ENCODE data around the gene TBX1. TPM values are rescaled to one million over a fixed set of nuclear protein-coding genes. Genes with fewer than 3 reads are reported as not detected.

The TBX1 gene
- total and polyA plus RNA-seq, 5 donors from 2014 or later: not detected

DNA sequence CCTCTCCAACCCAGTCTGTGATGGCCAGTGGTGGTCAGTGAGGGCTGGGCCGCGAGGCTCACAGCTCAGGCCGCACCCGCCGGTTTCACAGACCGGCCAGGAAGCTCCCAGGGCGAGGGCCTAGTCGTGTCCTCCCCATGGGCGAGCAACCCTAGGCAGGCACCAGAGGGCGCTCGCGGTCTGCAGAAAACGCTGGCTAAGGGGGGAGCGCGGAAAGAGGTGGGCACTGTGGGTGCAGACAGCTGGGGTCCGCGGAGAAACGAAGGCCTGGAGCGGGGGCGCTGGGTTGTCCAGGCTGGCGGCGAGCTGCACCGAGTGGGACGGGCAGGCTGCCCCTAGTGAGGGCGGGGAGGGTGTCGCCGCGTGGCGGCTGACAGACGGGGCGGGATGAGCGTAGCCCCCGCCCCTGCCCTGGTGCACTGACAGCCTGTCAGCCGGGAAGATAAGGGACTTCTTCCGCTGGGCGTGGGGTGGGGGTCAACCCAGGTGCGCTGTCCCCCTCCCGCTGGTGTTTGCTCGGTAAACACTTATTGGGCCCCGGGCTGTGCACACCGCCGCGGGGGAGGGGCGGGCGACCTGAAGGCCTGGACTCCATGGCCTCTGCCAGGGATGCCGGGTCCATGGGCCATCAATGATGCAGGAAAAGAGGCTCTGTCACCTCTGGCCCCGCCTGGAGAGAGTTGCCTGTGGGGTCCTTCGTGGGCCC lies 29.8 kb upstream of the TBX1 start:
- H3K36me3 Mint-ChIP-seq: no peaks in the 10 kb centered on the region
- peak overlapping the region in 1 of 3 donors; percentile 51 for H3K27ac Mint-ChIP-seq
- H3K27ac ChIP-seq (ENCODE audit: insufficient read depth, low read length, poor library complexity, severe bottlenecking): no peak overlapping the region
- H3K4me1 ChIP-seq (ENCODE audit: control insufficient read depth, insufficient read depth, low read length, poor library complexity, severe bottlenecking): peaks cover 11% of the 10 kb centered on the region
- peaks cover 0 to 6% (median 1%) of the 10 kb centered on the region in 4 donors for H3K4me1 Mint-ChIP-seq
- H3K4me3 Mint-ChIP-seq: peak overlapping the region; percentile 52 to 89 (median 85)
- no peaks in the 10 kb centered on the region for H3K36me3 ChIP-seq (ENCODE audit: control insufficient read depth, insufficient read depth, low read length)
- peaks cover 8% of the 10 kb centered on the region for H3K27me3 Mint-ChIP-seq
- ATAC-seq (ENCODE audit: low read depth in 2 of 2): peak; percentile 71 to 86
- no peaks in the 10 kb centered on the region for H3K9me3 Mint-ChIP-seq
- no peaks in the 10 kb centered on the region for H3K27me3 ChIP-seq (ENCODE audit: control insufficient read depth, insufficient read depth, low read length)
- no peak overlapping the region for H3K4me3 ChIP-seq (ENCODE audit: low read depth, low read length)
- peak; percentile 72 to 81 (median 73) for DNase-seq
- no peaks in the 10 kb centered on the region for H3K9me3 ChIP-seq (ENCODE audit: control insufficient read depth in 2 of 2, low read length in 2 of 2)

DNA sequence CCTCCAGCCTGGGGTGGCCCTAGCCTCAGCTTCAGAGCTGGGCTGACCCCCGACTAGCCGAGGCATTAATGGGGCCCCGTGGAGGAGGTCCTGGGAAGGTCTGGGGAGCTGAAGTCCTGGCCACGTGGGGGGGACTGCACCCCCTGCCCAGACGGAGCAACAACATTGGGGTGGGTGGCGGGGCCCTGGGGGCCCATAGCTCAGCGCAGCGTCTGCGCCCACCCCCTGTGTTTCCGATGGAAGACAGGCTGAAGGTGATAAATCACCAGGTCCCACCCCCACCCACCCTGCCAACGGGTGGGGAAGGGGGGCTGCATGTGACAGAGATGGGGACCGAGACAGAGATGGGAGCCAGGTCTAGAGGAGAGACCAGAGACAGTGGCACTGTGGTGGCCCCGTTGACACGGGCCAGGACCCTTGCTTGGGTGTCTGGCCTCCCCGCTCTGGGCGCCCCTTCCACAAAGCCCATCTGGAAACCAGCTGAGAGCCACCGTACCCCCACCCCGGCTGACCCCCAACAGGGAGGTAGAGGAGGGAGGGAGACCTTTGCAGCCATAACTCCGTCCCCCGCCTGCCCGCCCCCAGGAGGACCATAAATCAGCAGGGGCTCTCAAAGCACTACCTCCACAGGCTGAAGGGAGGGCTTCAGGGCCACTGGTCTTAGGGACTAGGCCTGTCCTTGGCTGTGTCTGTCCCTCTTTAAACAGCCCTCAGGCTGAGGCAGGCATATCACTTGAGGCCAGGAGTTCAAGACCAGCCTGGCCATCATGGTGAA lies 29.0 kb upstream of the TBX1 start:
- peaks cover 8% of the 10 kb centered on the region for H3K27me3 Mint-ChIP-seq
- DNase-seq (no peak), ATAC-seq (ENCODE audit: low read depth in 2 of 2) (no peak)
- no peaks in the 10 kb centered on the region for H3K9me3 ChIP-seq (ENCODE audit: control insufficient read depth in 2 of 2, low read length in 2 of 2)
- H3K36me3 ChIP-seq (ENCODE audit: control insufficient read depth, insufficient read depth, low read length): no peaks in the 10 kb centered on the region
- peaks cover 11% of the 10 kb centered on the region for H3K4me1 ChIP-seq (ENCODE audit: control insufficient read depth, insufficient read depth, low read length, poor library complexity, severe bottlenecking)
- H3K27ac ChIP-seq (ENCODE audit: insufficient read depth, low read length, poor library complexity, severe bottlenecking): no peak overlapping the region
- H3K9me3 Mint-ChIP-seq: no peaks in the 10 kb centered on the region
- no peak overlapping the region for H3K4me3 ChIP-seq (ENCODE audit: low read depth, low read length)
- no peak overlapping the region for H3K27ac Mint-ChIP-seq
- H3K4me1 Mint-ChIP-seq: peaks cover 0 to 6% (median 1%) of the 10 kb centered on the region in 4 donors
- no peaks in the 10 kb centered on the region for H3K36me3 Mint-ChIP-seq
- H3K27me3 ChIP-seq (ENCODE audit: control insufficient read depth, insufficient read depth, low read length): no peaks in the 10 kb centered on the region
- no peak overlapping the region for H3K4me3 Mint-ChIP-seq

DNA sequence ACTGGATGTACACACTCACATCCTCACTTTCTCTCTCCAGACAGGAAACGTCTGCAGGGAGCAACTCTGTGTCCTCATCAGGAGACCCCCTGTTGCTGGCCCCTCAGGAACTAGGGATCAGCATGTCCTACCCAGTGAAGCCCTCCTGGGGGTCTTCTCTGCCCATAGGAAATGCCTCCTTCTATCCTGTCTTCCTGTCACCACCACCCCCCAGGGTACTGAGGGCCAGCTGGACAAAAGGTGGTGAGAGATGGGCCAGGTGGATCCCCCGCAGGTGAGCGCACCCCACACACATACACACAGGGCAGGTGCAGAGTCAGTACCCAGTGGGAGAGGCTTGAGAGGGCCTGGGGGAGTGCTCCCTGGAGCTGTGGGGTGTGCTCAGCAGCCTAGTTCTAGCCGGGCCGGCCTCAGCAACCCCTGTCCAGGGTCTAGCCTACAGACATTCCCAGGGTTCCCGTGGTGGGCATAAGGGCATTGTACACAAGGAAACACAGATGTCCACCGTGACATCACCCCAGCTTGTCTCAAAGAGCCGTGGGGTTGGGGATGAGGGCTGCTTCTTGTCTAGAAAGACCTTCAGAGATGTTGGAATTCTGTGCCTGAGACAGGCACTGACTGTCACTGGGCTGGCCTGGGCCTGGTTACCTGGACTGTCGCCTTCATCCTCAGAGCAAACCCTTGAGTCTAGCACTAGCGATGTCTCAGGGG lies 28.0 kb upstream of the TBX1 start:
- no peak for ATAC-seq (ENCODE audit: low read depth in 2 of 2)
- no peaks in the 10 kb centered on the region for H3K36me3 ChIP-seq (ENCODE audit: control insufficient read depth, insufficient read depth, low read length)
- DNase-seq: no peak
- H3K27me3 ChIP-seq (ENCODE audit: control insufficient read depth, insufficient read depth, low read length): no peaks in the 10 kb centered on the region
- no peak overlapping the region for H3K27ac ChIP-seq (ENCODE audit: insufficient read depth, low read length, poor library complexity, severe bottlenecking)
- H3K4me1 Mint-ChIP-seq: peaks cover 0 to 6% (median 1%) of the 10 kb centered on the region in 4 donors
- no peak overlapping the region for H3K4me3 Mint-ChIP-seq
- H3K4me1 ChIP-seq (ENCODE audit: control insufficient read depth, insufficient read depth, low read length, poor library complexity, severe bottlenecking): peaks cover 11% of the 10 kb centered on the region
- H3K27ac Mint-ChIP-seq: no peak overlapping the region
- H3K9me3 ChIP-seq (ENCODE audit: control insufficient read depth in 2 of 2, low read length in 2 of 2): no peaks in the 10 kb centered on the region
- H3K9me3 Mint-ChIP-seq: no peaks in the 10 kb centered on the region
- H3K4me3 ChIP-seq (ENCODE audit: low read depth, low read length): no peak overlapping the region
- no peaks in the 10 kb centered on the region for H3K36me3 Mint-ChIP-seq
- peaks cover 8% of the 10 kb centered on the region for H3K27me3 Mint-ChIP-seq

DNA sequence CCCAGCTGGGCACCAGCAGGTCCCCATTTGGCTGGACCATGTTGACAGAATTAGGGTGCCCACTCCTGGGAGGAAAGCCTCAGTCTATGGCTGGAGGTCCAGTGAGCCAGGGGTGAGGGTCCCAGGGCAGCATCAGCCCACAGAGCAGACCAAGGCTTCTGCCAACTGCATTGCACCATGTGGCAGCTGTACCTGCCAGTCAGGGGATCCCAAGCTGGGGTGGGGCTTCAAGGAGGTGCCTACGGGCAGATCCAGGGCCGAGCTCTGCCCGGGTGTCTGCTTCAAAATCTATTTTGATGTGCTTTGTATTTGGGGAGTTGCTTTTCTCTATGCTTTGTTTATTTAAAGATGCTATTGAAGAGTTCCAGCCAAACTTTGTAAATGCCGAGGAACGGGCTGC lies 26.8 kb upstream of the TBX1 start:
- Histone ChIP-seq H3K9me3 (ENCODE audit: control insufficient read depth in 2 of 2, low read length in 2 of 2) (no peaks in the 10 kb centered on the region), H3K27me3 (ENCODE audit: control insufficient read depth, insufficient read depth, low read length) (no peaks in the 10 kb centered on the region), H3K36me3 (ENCODE audit: control insufficient read depth, insufficient read depth, low read length) (no peaks in the 10 kb centered on the region), H3K4me1 (ENCODE audit: control insufficient read depth, insufficient read depth, low read length, poor library complexity, severe bottlenecking) (peaks cover 11% of the 10 kb centered on the region), H3K4me3 (ENCODE audit: low read depth, low read length) (no peak overlapping the region), H3K27ac (ENCODE audit: insufficient read depth, low read length, poor library complexity, severe bottlenecking) (no peak overlapping the region)
- Mint-ChIP-seq H3K27ac (no peak overlapping the region), H3K4me1 (peaks cover 0 to 6% (median 1%) of the 10 kb centered on the region in 4 donors), H3K4me3 (no peak overlapping the region), H3K27me3 (peaks cover 4% of the 10 kb centered on the region), H3K36me3 (no peaks in the 10 kb centered on the region), H3K9me3 (no peaks in the 10 kb centered on the region)
- ATAC-seq (ENCODE audit: low read depth in 2 of 2): no peak
- DNase-seq: no peak

DNA sequence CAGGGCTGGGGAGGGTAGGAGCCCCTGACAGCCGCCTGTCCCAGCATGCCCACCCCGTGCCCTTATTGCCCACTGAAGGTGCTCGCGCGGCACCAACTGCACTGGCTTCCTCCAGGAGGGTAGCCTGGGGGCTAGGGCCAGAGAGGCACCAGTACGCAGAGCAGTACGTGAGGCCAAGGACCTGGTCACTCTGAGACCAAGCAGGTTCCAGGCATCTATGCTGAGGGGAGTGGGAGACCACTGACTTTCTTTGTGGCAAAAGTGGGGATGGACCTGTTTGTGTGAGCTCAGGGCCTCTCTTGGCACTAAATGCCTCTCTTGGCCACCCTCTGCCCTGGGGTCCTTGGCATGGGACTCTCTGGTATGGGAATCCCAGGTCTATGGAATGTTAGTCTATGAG lies 26.4 kb upstream of the TBX1 start:
- no peak overlapping the region for H3K4me3 Mint-ChIP-seq
- H3K9me3 Mint-ChIP-seq: no peaks in the 10 kb centered on the region
- DNase-seq: no peak

DNA sequence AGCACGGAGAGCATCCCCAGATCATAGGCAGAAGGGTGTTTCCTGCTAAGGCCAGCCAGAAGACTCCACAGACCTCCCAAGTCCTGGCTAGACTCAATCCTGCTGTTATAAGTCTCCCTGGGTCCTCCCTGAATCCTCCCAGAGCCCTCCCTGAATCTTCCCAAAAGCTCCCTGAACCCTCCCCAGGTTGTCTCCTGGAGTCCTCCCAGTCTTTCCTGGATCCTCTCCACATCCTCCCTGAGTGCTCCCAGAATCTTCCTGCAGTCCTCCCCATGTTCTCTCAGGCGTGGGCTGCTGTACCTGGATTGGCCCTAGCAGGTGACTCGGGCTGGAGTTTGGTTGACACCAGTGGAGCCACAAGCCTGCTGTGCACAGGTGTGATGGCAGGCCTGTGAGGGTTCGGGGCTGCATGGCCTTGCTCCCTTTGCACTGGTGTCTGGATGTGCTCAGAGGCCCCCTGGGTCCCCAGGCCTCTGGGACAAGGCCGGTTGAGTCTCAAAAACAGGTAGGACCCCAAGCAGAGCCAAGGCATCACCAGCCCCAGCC lies 25.7 kb upstream of the TBX1 start:
- ATAC-seq (ENCODE audit: low read depth in 2 of 2): no peak
- Histone ChIP-seq H3K4me3 (ENCODE audit: low read depth, low read length) (no peak overlapping the region), H3K4me1 (ENCODE audit: control insufficient read depth, insufficient read depth, low read length, poor library complexity, severe bottlenecking) (peaks cover 11% of the 10 kb centered on the region), H3K27ac (ENCODE audit: insufficient read depth, low read length, poor library complexity, severe bottlenecking) (no peak overlapping the region), H3K36me3 (ENCODE audit: control insufficient read depth, insufficient read depth, low read length) (no peaks in the 10 kb centered on the region), H3K27me3 (ENCODE audit: control insufficient read depth, insufficient read depth, low read length) (no peaks in the 10 kb centered on the region), H3K9me3 (ENCODE audit: control insufficient read depth in 2 of 2, low read length in 2 of 2) (no peaks in the 10 kb centered on the region)
- Mint-ChIP-seq H3K4me1 (peaks cover 0 to 6% (median 1%) of the 10 kb centered on the region in 4 donors), H3K27ac (no peak overlapping the region), H3K4me3 (no peak overlapping the region), H3K9me3 (no peaks in the 10 kb centered on the region), H3K36me3 (no peaks in the 10 kb centered on the region), H3K27me3 (peaks cover 2% of the 10 kb centered on the region)
- no peak for DNase-seq

More for the DNA sequence above, 26.4 kb upstream of the TBX1 start:
- Mint-ChIP-seq H3K27ac (no peak overlapping the region), H3K4me1 (peaks cover 0 to 6% (median 1%) of the 10 kb centered on the region in 4 donors), H3K36me3 (no peaks in the 10 kb centered on the region), H3K27me3 (peaks cover 4% of the 10 kb centered on the region)
- Histone ChIP-seq H3K36me3 (ENCODE audit: control insufficient read depth, insufficient read depth, low read length) (no peaks in the 10 kb centered on the region), H3K4me3 (ENCODE audit: low read depth, low read length) (no peak overlapping the region), H3K4me1 (ENCODE audit: control insufficient read depth, insufficient read depth, low read length, poor library complexity, severe bottlenecking) (peaks cover 11% of the 10 kb centered on the region), H3K9me3 (ENCODE audit: control insufficient read depth in 2 of 2, low read length in 2 of 2) (no peaks in the 10 kb centered on the region), H3K27ac (ENCODE audit: insufficient read depth, low read length, poor library complexity, severe bottlenecking) (no peak overlapping the region), H3K27me3 (ENCODE audit: control insufficient read depth, insufficient read depth, low read length) (no peaks in the 10 kb centered on the region)
- no peak for ATAC-seq (ENCODE audit: low read depth in 2 of 2)

DNA sequence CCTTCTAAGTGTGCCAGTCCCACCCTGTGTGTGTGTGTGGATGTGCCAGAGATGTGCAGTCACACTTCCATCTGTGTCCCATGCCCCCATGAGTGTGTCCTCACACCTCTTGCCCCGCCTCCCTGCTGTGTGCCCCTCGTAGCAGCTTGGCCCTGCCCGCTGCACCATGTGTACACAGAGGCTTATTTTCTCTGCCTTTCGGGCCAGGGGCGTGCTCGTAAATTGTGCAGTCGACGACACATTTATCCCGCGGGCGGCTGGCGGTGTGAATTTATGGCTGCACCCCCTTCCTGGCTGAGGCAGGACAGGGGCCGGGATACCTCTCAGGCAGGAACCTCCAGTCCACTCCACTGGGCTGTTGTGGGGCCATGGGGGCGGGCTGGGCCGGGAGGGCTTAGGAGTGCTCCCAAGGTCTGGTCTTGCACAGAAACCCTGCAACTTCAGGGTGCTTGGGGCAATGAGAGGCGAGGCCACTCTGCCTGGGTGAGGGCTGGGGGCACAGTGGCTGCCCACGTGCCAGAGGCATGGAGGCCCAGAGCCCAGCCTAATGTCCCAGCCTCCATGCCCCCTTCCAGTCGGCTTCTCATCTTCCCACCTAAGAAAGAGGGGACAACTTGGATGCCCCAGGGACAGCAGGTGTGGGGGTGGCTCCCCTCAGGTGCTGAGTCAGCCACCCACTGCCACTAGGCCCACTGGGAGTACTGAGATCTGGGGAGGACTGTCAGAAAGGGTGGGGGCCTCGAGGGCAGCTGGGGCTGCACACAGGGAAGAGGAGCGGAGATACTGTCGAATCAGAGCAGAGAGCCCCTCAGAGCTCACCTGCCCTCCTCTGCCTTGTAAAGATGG lies 24.7 kb upstream of the TBX1 start:
- no peak overlapping the region for H3K27ac ChIP-seq (ENCODE audit: insufficient read depth, low read length, poor library complexity, severe bottlenecking)
- DNase-seq (no peak), ATAC-seq (ENCODE audit: low read depth in 2 of 2) (no peak)
- H3K4me1 Mint-ChIP-seq: peaks cover 0 to under 1% (median 0%) of the 10 kb centered on the region in 4 donors
- H3K36me3 Mint-ChIP-seq: no peaks in the 10 kb centered on the region
- no peak overlapping the region for H3K4me3 ChIP-seq (ENCODE audit: low read depth, low read length)
- no peaks in the 10 kb centered on the region for H3K9me3 Mint-ChIP-seq
- no peaks in the 10 kb centered on the region for H3K9me3 ChIP-seq (ENCODE audit: control insufficient read depth in 2 of 2, low read length in 2 of 2)
- H3K36me3 ChIP-seq (ENCODE audit: control insufficient read depth, insufficient read depth, low read length): no peaks in the 10 kb centered on the region
- no peak overlapping the region for H3K4me3 Mint-ChIP-seq
- no peak overlapping the region for H3K27ac Mint-ChIP-seq
- no peaks in the 10 kb centered on the region for H3K27me3 ChIP-seq (ENCODE audit: control insufficient read depth, insufficient read depth, low read length)
- H3K27me3 Mint-ChIP-seq: no peaks in the 10 kb centered on the region
- peaks cover 4% of the 10 kb centered on the region for H3K4me1 ChIP-seq (ENCODE audit: control insufficient read depth, insufficient read depth, low read length, poor library complexity, severe bottlenecking)

Data from CD4-positive, CD25-positive, alpha-beta regulatory T cell (primary cell).